ENCODE results near the gene LPAR5.

DNA sequence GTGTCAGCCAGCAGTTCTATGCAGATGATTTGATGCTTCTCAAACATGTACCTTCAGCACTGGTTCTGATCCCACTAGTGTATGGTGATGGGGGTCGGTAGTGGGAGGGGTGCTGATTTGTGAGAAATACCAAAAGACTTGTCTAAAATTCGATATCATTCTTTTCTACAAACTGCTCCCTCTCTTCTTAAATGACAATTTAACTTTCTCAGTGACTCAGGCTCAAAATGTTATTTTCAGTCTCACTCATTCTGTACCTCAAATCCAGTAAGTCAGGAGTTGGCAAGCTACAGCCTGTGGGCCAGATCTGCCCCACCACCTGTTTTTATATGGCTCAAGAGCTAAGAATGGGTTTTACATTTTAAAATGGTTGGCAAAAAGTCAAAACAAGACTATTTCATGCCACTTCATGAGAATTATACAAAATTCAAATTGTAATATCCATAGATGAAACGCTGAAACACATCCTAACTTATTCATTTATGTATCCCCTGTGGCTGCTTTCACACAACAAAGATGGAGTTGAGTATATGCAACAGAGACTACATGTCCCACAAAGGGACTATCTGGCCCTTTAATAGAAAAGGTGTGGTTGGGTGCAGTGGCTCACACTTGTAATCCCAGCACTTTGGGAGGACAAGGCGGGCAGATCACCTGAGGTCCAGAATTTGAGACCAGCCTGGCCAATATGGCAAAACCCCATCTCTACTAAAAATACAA, 61.0 kb downstream of the LPAR5 start:
- TF ChIP-seq POLR2AphosphoS5 (IDR thresholded peaks at IDR 0.05; ENCODE audit: low read depth, low read length) (no peak), REST (IDR thresholded peaks at IDR 0.05; ENCODE audit: insufficient read depth in 1 of 2, low read depth in 2 of 2, low read length in 2 of 2) (no peak), TAF1 (IDR thresholded peaks at IDR 0.05; ENCODE audit: borderline replicate concordance, insufficient read depth, low read length) (no peak), SIN3A (IDR thresholded peaks at IDR 0.05; ENCODE audit: borderline replicate concordance, insufficient read depth, low read length) (no peak), FOXP2 (optimal IDR thresholded peaks at IDR 0.05; ENCODE audit: borderline replicate concordance, extremely low read depth, extremely low read length, insufficient read depth) (no peak)

Measured in PFSK-1 (cell line).